GM12892 (cell line): ENCODE measurements around the gene TAP1.
"Not testable (repeated sequence)": the region's sequence is repeated elsewhere in the genome, so short reads cannot be mapped to it uniquely, and the experiment has no call there.

ENCODE experiments used
- POLR2A ChIP-seq: IDR thresholded peaks from 2 replicates; pipeline ENCODE4 v1.6.1; 2011; ENCODE audit warnings: low read depth, low read length, control low read depth
- POLR2AphosphoS5 ChIP-seq: IDR thresholded peaks from 2 replicates; pipeline ENCODE4 v1.6.1; 2011; ENCODE audit warnings: low read depth, low read length, control low read depth
- TAF1 ChIP-seq: IDR thresholded peaks from 2 replicates; pipeline ENCODE4 v1.6.1; 2011; ENCODE audit warnings: low read depth, mild to moderate bottlenecking, control low read depth, low read length, borderline replicate concordance

GRCh38 chr6:32880962-32881361 is 27.5 kb upstream of the TAP1 start:
- not testable (repeated sequence) for TF ChIP-seq POLR2AphosphoS5, POLR2A, TAF1
